ENCODE measurements around the gene KRT6A. TPM values are rescaled to one million over a fixed set of nuclear protein-coding genes. Genes with fewer than 3 reads are reported as not detected.

KRT6A gene
- total and polyA plus RNA-seq, 2 of the 13 experiments (the other 11 are each of a cell fraction or from before 2014, with no cell fraction given): 0.13 TPM; not detected in 1

DNA sequence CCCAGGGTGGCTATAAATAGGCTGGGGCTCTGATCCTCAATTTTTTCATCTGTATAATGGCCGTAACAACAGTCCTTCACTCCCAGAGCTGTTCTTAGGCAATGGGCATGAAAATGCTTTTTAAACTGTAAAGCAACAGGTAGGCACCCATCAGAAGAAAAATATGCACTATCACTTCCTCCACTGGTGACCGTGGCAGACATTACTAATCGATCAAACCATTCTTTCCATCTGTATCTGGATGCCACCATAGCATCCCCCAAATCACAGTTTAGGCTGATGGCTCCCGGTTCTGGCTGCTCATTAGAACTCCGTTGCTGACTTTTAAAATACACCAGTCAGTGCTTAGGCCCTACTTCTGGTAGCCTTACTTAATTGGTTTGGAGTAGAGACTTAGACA, 48.7 kb upstream of the KRT6A start:
- CTCF ChIA-PET (ENCODE audit: low intra/inter-chr PET ratio, low total read pairs): no interaction called here
- in situ Hi-C loops (cut with HindIII; ENCODE audit: extremely low pct_ligation_motif_present, low pct_unique_long_range_greater_than_20kb): loop anchor here (25.0 kb wide), 1 partner anchor 404 kb away; no protein-coding TSS in a partner anchor
- H2AFZ ChIP-seq (ENCODE audit: low read length): no peak overlapping the region
- peaks cover 3 to 6% of the 10 kb centered on the region in 2 experiments; a peak in 2 of 5 replicates for H3K27me3 ChIP-seq (ENCODE audit: control insufficient read depth in 1 of 2, insufficient read depth in 2 of 2, low read length in 2 of 2)
- H4K20me1 ChIP-seq (ENCODE audit: insufficient read depth, low read length): no peaks in the 10 kb centered on the region
- no peaks in the 10 kb centered on the region for H3K36me3 ChIP-seq (replicated peaks in 1 of 2; ENCODE audit: control insufficient read depth in 1 of 2, insufficient read depth in 2 of 2, low read length in 2 of 2)
- H3K4me2 ChIP-seq (ENCODE audit: low read depth, low read length): no peak overlapping the region
- H3K4me3 ChIP-seq (replicated peaks in 1 of 3; ENCODE audit: insufficient read depth in 1 of 3, low read depth in 2 of 3, low read length in 3 of 3): no peak overlapping the region
- no peaks in the 10 kb centered on the region for H3K9me3 ChIP-seq (ENCODE audit: low read length)
- 5% methylated on average over 4 of the region's 5 CpGs for WGBS (ENCODE audit: low lambda C conversion rate)
- BruUV-seq (replicated peaks): no TSS peak
- no peak overlapping the region for H3K9ac ChIP-seq (ENCODE audit: insufficient read depth, low read depth, low read length)
- POLR2A ChIA-PET: no interaction called here
- DNase-seq (ENCODE audit: low spot score): no peak
- H3K27ac ChIP-seq (ENCODE audit: extremely low read length, insufficient read depth, low read length): no peak overlapping the region
- H3K79me2 ChIP-seq (ENCODE audit: insufficient read depth, low read length): no peaks in the 10 kb centered on the region
- H3K4me1 ChIP-seq (ENCODE audit: insufficient read depth, low read length): no peaks in the 10 kb centered on the region
- FAIRE-seq: no peak
- intact Hi-C loops (cut with micrococcal nuclease; ENCODE audit: unreplicated experiment): no loop called here
- TF ChIP-seq, protein P1, sequence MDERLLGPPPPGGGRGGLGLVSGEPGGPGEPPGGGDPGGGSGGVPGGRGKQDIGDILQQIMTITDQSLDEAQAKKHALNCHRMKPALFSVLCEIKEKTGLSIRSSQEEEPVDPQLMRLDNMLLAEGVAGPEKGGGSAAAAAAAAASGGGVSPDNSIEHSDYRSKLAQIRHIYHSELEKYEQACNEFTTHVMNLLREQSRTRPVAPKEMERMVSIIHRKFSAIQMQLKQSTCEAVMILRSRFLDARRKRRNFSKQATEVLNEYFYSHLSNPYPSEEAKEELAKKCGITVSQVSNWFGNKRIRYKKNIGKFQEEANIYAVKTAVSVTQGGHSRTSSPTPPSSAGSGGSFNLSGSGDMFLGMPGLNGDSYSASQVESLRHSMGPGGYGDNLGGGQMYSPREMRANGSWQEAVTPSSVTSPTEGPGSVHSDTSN (CRISPR knock-in tag; IDR thresholded peaks at IDR 0.05): no peak
- TF ChIP-seq YEATS4 (CRISPR knock-in tag; IDR thresholded peaks at IDR 0.05; ENCODE audit: borderline replicate concordance) (no peak), HNRNPUL1 (IDR thresholded peaks at IDR 0.05; ENCODE audit: low read depth, low read length) (no peak), CEBPG (CRISPR knock-in tag; IDR thresholded peaks at IDR 0.05) (no peak), ZNF225 (CRISPR knock-in tag; IDR thresholded peaks at IDR 0.05) (no peak), ZNF121 (CRISPR knock-in tag; IDR thresholded peaks at IDR 0.05) (no peak), ZNF883 (CRISPR knock-in tag; IDR thresholded peaks at IDR 0.05; ENCODE audit: not compliant biosample characterization) (no peak), HOXA3 (CRISPR knock-in tag; IDR thresholded peaks at IDR 0.05) (no peak)
- TF ChIP-seq, protein P2, sequence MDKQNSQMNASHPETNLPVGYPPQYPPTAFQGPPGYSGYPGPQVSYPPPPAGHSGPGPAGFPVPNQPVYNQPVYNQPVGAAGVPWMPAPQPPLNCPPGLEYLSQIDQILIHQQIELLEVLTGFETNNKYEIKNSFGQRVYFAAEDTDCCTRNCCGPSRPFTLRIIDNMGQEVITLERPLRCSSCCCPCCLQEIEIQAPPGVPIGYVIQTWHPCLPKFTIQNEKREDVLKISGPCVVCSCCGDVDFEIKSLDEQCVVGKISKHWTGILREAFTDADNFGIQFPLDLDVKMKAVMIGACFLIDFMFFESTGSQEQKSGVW (CRISPR knock-in tag; IDR thresholded peaks at IDR 0.05; ENCODE audit: borderline replicate concordance): no peak
- TF ChIP-seq, protein P3, sequence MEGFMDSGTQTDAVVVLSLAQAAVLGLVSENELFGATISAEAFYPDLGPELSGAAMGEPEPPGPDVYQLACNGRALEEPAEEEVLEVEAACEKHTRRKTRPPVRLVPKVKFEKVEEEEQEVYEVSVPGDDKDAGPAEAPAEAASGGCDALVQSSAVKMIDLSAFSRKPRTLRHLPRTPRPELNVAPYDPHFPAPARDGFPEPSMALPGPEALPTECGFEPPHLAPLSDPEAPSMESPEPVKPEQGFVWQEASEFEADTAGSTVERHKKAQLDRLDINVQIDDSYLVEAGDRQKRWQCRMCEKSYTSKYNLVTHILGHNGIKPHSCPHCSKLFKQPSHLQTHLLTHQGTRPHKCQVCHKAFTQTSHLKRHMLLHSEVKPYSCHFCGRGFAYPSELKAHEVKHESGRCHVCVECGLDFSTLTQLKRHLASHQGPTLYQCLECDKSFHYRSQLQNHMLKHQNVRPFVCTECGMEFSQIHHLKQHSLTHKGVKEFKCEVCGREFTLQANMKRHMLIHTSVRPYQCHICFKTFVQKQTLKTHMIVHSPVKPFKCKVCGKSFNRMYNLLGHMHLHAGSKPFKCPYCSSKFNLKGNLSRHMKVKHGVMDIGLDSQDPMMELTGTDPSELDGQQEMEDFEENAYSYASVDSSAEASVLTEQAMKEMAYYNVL (CRISPR knock-in tag; IDR thresholded peaks at IDR 0.05; ENCODE audit: borderline replicate concordance): no peak
- no peak for ATAC-seq
